B cell (primary cell): ENCODE measurements around the gene GCNT4.

Experiments used
- CTCF ChIP-seq: fragments of 200-600 bp; IDR thresholded peaks from one replicate; pipeline ENCODE4 v1.8.0; 2022; ENCODE audit warnings: antibody characterized with exemption, mild to moderate bottlenecking
- EZH2 ChIP-seq: IDR thresholded peaks from 2 replicates; pipeline ENCODE4 v1.6.1; 2012; ENCODE audit warnings: borderline replicate concordance, low read depth, mild to moderate bottlenecking, moderate library complexity, low read length; ENCODE audit not compliant: insufficient read depth, poor library complexity, severe bottlenecking

- TF ChIP-seq EZH2 (no peak), CTCF (no peak)
Measured at GRCh38 chr5:75089137-75089536, 36.8 kb upstream of the GCNT4 start.
